GM21737 (cell line): ENCODE results near the gene RAD51AP1.
A peak's percentile ranks its signal among the peaks of the same experiment; 100 is the strongest.

ENCODE experiments used
- ATAC-seq: cut with Tn5 transposase; IDR thresholded peaks from one replicate; pipeline ENCODE4 v1.9.1; 2021; ENCODE audit warnings: mild to moderate bottlenecking, moderate library complexity; ENCODE audit not compliant: unreplicated experiment

Gene RAD51AP1

GRCh38 chr12:4589941-4590340 is 51.3 kb downstream of the RAD51AP1 start:
- no peak for ATAC-seq

- ATAC-seq = no peak
These were observed 52.5 kb downstream of the RAD51AP1 start for GRCh38 chr12:4591180-4591687.

GRCh38 chr12:4595881-4596280 is 57.2 kb downstream of the RAD51AP1 start:
- no peak for ATAC-seq

GRCh38 chr12:4603421-4603820 is 64.7 kb downstream of the RAD51AP1 start:
- ATAC-seq = no peak

GRCh38 chr12:4603946-4604345 is 65.3 kb downstream of the RAD51AP1 start:
- no peak for ATAC-seq

GRCh38 chr12:4604684-4605193 is 66.0 kb downstream of the RAD51AP1 start:
- ATAC-seq = peak; percentile 86

- no peak for ATAC-seq
These were observed 68.4 kb downstream of the RAD51AP1 start for GRCh38 chr12:4607056-4607455.

GRCh38 chr12:4609071-4609470 is 70.4 kb downstream of the RAD51AP1 start:
- no peak for ATAC-seq
